Measurements from ENCODE around the gene SORBS2. TPM values are rescaled to one million over a fixed set of nuclear protein-coding genes. Genes with fewer than 3 reads are reported as not detected.

The SORBS2 gene
- total RNA-seq, 1 donor from 2014 or later: 20.0 TPM

GRCh38 chr4:185587030-185587426 lies 225.0 kb downstream of the SORBS2 start:
- no peak for DNase-seq (ENCODE audit: low spot score)
- H3K27me3 Mint-ChIP-seq (ENCODE audit: unreplicated experiment): no peaks in the 10 kb centered on the region
- peaks cover 21% of the 10 kb centered on the region for H3K4me1 Mint-ChIP-seq (ENCODE audit: unreplicated experiment)
- peak overlapping the region; percentile 48 for H3K4me3 Mint-ChIP-seq (ENCODE audit: unreplicated experiment)
- no peak for TF ChIP-seq CTCF (IDR thresholded peaks at IDR 0.05; ENCODE audit: unreplicated experiment)
- H3K27ac Mint-ChIP-seq (ENCODE audit: unreplicated experiment): no peak overlapping the region
- no peaks in the 10 kb centered on the region for H3K9me3 Mint-ChIP-seq (ENCODE audit: unreplicated experiment)
- no peaks in the 10 kb centered on the region for H3K36me3 Mint-ChIP-seq (ENCODE audit: low read depth, unreplicated experiment)

- no peaks in the 10 kb centered on the region for H3K9me3 Mint-ChIP-seq (ENCODE audit: unreplicated experiment)
- H3K4me1 Mint-ChIP-seq (ENCODE audit: unreplicated experiment): peaks cover 12% of the 10 kb centered on the region
- H3K27me3 Mint-ChIP-seq (ENCODE audit: unreplicated experiment): no peaks in the 10 kb centered on the region
- no peaks in the 10 kb centered on the region for H3K36me3 Mint-ChIP-seq (ENCODE audit: low read depth, unreplicated experiment)
- TF ChIP-seq CTCF (IDR thresholded peaks at IDR 0.05; ENCODE audit: unreplicated experiment): no peak
- no peak overlapping the region for H3K27ac Mint-ChIP-seq (ENCODE audit: unreplicated experiment)
- no peak overlapping the region for H3K4me3 Mint-ChIP-seq (ENCODE audit: unreplicated experiment)
- no peak for DNase-seq (ENCODE audit: low spot score)
Observed at GRCh38 chr4:185585211-185585610, 226.8 kb downstream of the SORBS2 start.

DNA sequence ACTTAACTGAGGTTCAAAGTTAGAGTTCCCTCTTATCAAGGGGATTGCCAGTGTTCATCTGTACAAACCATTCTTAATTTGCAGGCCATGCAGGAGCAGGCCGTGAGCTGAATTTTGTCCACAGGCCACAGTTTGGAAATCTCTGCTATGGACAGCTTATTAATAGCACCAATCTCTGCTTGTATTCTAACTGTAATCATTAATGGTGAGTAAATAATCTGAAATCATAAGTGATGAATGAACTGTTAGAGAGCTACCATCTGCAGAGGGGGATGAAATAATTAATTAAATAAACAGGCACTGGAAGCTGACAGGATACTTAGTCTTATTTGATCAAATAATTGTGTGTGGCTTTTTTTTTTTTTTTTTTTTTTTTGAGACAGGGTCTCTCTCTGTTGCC lies 228.2 kb downstream of the SORBS2 start:
- Mint-ChIP-seq H3K27ac (ENCODE audit: unreplicated experiment) (no peak overlapping the region), H3K4me1 (ENCODE audit: unreplicated experiment) (peaks cover 12% of the 10 kb centered on the region), H3K27me3 (ENCODE audit: unreplicated experiment) (peaks cover 2% of the 10 kb centered on the region)

GRCh38 chr4:185582651-185583400 lies 229.2 kb downstream of the SORBS2 start:
- DNase-seq (ENCODE audit: low spot score): no peak
- Mint-ChIP-seq H3K36me3 (ENCODE audit: low read depth, unreplicated experiment) (peaks cover 5% of the 10 kb centered on the region), H3K9me3 (ENCODE audit: unreplicated experiment) (no peaks in the 10 kb centered on the region), H3K27ac (ENCODE audit: unreplicated experiment) (no peak overlapping the region), H3K4me1 (ENCODE audit: unreplicated experiment) (peaks cover 12% of the 10 kb centered on the region), H3K4me3 (ENCODE audit: unreplicated experiment) (no peak overlapping the region), H3K27me3 (ENCODE audit: unreplicated experiment) (peaks cover 2% of the 10 kb centered on the region)
- no peak for TF ChIP-seq CTCF (IDR thresholded peaks at IDR 0.05; ENCODE audit: unreplicated experiment)

More for the DNA sequence above, 228.2 kb downstream of the SORBS2 start:
- no peak for TF ChIP-seq CTCF (IDR thresholded peaks at IDR 0.05; ENCODE audit: unreplicated experiment)
- DNase-seq (ENCODE audit: low spot score): no peak
- H3K36me3 Mint-ChIP-seq (ENCODE audit: low read depth, unreplicated experiment): peaks cover 5% of the 10 kb centered on the region
- H3K4me3 Mint-ChIP-seq (ENCODE audit: unreplicated experiment): no peak overlapping the region
- H3K9me3 Mint-ChIP-seq (ENCODE audit: unreplicated experiment): no peaks in the 10 kb centered on the region

GRCh38 chr4:185580699-185581098 lies 231.3 kb downstream of the SORBS2 start:
- TF ChIP-seq CTCF (IDR thresholded peaks at IDR 0.05; ENCODE audit: unreplicated experiment): no peak
- peaks cover 2% of the 10 kb centered on the region for H3K27me3 Mint-ChIP-seq (ENCODE audit: unreplicated experiment)
- no peak overlapping the region for H3K4me3 Mint-ChIP-seq (ENCODE audit: unreplicated experiment)
- no peaks in the 10 kb centered on the region for H3K4me1 Mint-ChIP-seq (ENCODE audit: unreplicated experiment)
- peaks cover 5% of the 10 kb centered on the region for H3K36me3 Mint-ChIP-seq (ENCODE audit: low read depth, unreplicated experiment)
- H3K27ac Mint-ChIP-seq (ENCODE audit: unreplicated experiment): no peak overlapping the region
- no peak for DNase-seq (ENCODE audit: low spot score)
- no peaks in the 10 kb centered on the region for H3K9me3 Mint-ChIP-seq (ENCODE audit: unreplicated experiment)

Data from endothelial cell (in vitro differentiated cells).